ENCODE data around the gene TOP3A.

Gene TOP3A

DNA sequence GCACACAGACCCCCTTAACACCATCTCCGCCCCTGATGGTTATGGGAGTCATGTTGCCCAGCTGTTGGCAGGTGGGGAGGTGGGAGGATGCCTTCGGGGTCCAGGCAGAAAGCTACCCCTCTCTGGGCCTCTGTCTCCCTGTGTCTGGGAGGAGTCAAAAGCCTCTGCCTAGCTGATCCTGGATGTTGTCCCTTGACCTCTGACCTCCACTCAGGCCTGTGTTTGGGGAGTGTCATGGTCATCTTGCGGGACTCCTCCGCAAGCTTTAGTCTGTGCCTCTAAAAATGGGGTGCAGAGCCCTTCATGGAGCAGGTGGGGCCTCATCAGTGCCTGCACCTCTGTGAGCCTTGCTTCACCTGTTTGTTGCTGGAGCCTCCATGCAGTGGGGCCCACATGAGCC is 85.5 kb downstream of the TOP3A start:
- no peak for FAIRE-seq

DNA sequence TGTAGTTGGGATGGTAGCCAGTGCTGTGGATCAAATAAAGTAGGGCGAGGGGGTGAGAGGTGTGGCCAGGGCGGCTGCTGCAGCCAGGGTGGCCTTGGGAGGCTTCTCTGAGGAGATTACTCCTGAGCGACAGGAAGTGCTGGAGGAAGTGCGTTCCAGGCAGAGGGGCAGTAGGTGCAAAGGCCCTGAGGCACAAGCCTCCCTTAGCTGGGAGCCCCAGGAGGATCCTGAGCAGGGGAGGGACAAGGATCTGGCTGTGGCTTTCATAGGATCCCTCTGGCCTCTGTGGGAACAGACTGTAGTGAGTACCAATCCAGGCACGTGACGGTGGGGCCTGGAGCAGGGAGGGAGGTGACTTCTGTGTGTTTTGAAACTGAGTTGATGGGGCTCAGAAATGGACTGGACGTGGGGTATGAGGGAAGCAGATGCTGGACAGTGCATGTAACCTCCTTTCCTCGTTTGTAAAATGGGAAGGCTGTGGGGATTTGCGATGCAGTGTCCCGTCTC is 86.6 kb downstream of the TOP3A start:
- no peak for FAIRE-seq

DNA sequence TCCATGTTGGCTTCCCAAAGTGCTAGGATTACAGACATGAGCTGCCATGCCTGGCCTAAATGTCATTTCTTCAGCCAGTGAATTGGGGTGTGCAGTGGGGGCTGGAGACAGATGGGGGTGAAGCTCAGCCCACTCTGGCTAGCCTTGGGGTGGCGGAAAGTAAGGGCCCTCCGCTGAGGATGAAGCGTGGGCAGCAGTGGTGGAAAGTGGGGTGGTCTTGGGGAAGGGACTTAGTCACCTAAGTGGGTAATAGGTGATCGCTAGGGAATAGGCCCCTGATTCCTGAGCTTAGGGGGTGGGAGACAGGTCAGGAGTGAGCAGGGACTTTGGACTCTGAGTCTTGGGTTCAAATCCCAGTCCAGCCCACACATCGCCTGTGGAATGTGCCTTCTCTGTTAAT is 87.2 kb downstream of the TOP3A start:
- FAIRE-seq: no peak

DNA sequence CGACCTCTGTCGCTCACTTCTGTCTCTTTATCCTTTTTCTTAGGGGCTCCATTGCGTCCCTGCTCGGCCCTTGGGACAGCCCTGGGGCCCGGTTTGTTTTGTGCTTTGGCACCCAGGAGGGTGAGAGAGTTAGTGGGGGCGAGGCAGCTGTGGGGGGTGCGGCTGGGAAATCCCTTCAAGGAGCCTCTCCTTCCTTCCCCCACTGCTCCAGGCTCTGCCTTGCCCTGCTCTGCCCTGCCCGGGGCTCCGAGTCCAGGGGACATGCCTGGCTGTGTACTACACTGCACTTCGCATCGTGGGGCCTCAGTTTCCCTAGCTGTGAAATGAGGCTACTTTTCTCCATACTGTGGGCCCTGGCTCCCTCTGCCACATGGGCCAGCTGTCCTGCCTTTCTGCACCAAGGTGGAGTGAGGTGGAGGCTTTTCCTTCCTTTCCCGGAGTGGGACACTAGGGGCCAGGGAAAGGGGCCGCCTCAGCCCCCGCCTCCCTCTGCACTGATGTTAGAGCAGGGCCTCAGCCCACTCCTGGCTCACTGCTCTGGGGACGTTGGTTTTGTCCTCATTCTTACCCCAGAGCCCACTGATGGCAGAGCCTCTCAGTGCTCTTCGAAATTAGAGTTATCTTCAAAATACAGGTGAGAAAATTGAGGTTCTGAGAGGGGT is 88.4 kb downstream of the TOP3A start:
- no peak for FAIRE-seq

DNA sequence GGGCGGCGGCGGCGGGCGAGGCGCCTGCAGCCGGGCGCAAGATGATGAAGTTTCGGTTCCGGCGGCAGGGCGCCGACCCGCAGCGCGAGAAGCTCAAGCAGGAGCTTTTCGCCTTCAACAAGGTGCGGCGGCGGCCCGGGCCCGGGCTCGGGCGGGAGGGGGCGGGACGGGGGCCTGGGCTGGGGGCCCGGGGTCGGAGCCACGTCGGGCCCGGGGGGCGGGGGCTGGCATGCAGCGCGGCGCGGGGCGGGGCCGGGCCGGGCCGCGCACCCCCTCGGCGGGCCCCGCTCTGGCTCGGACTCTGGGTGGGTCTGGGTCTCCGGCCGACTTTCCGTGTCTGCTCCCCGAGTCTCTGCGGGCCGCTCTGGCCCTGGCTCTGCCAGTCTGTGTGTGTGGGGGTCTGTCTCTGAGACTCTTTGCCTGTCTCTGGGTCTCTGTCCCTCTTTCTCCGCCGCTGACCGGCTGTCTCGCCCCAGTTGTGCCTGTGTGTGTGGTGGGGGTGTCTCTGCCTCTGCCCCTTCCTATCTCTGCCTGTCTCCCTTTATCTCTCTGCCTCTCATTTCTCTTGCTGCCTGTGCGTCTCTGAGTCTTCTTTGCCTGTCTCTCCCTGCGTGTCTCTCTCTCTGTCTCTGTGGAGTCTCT is 89.0 kb downstream of the TOP3A start:
- no peak for FAIRE-seq

DNA sequence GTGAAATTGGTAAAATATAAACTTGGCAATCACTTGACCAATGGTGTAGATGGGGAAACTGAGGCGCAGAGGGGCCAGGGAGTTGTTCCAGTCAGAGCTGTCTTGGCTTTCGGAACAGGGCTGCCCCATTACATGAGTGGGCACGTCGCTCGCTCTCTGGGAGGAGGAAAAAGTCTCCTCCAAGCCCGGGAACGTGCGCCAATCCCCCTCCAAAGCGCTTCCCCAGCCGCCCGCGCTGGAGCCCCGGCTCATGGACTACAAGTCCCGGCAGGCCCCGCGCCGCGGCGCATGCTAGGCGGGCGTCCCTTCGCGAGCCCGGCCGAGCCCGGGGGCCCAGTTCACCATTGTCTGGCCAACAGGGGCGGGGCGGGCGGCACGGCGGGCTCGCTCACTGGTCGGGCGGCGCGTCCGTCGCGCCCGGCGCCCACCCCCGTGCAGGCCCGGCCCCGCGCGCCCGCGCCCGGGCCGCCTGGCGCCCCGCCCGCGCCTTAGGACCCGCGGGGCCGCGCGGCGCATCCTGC is 89.6 kb downstream of the TOP3A start, which contains the start of gene LLGL1:
TSS of gene LLGL1 (plus strand) at position 515 of the 521 bp plus-strand sequence. CDS start 48 bp downstream, outside the sequence.
- no peak for FAIRE-seq

DNA sequence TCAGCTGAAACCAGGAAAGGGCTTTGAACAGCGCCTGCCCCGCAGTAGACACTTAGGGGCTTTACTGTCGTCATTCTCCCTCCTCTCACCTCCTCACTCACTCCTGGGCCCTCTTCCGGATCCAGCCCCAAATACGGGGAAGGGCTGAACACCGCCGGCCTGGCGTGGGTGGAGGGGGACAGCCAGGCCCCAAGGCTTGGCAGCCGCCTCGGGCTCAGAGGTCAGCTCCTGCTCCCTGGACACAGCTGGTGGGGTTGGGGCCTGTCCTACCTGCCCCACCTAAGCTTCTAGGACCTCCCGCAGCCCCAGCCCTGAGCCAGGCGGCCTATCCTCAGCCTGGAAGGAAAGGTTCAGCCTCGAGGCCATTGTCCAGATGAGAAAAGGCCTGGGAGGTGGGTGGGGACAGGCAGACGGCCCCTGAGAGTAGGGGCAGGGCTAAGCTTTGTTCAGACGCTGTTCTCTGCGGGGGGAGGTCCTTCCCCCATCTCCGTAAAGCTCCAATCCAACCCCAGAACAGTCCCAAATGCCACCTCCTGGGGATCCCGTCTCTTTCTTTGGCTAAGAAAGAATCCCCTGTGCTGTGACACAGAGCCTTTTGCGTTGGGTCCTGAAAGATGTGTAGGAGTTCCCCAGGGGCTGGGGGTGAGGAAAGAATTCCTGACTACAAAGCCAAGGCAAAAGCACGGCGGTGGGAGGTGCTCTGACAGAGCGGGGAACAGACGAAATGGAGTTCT is 90.2 kb downstream of the TOP3A start:
- no peak for FAIRE-seq

DNA sequence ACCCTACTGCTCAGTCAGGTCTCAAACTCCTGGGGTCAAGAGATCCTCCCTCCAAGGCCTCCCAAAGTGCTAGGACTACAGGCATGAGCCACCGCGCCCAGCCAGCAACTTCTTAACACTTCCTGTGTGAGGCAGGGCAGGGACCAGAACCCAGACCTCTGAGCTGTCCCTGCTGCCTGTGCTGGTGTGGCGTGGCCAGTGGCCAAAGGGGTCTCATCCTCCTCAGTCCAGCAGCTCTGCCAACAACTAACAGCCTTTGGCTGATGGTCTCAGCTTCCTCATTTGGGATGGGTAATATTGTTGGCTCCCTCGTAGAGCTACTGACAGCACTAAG is 90.8 kb downstream of the TOP3A start:
- FAIRE-seq: no peak

Data from endometrium (tissue), 2 donors.